NCI-H1930 (cell line): ENCODE results near the gene INO80E.
"Not testable (repeated sequence)": the region's sequence is repeated elsewhere in the genome, so short reads cannot be mapped to it uniquely, and the experiment has no call there.

Source experiments
- DNase-seq, 2 experiments: peaks; one replicate each; lab custom pipeline; 2025; lab: John Stamatoyannopoulos, UW

Gene INO80E

DNA sequence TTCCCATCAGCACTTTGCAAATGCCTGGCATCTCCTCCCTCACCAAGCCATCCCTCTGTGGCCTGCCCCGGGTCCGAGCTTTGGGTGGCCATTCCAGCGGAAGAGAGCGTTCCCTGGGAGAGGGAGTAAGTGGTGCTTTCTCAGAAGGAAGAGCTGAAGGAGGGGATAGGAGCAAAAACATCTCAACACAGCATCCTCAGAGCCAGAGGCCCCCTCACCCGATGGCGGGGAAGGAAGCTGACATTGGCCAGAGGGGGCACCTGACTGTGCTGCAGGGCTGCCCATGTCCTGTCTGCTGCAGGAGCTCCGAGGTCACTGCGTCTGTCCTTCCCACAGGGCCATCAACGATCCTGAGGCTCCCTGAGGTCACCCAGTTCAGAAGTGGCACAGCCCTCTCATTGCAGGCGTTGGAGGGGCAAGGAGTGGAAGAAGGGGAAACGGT lies 35.5 kb downstream of the INO80E start:
- no peak for DNase-seq

GRCh38 chr16:30032083-30032819 lies 36.2 kb downstream of the INO80E start:
- DNase-seq, result peak; percentile 73 to 77

GRCh38 chr16:30033270-30033669 lies 37.2 kb downstream of the INO80E start:
- DNase-seq, result no peak

GRCh38 chr16:30040221-30040620 lies 44.2 kb downstream of the INO80E start:
- DNase-seq, result no peak

DNA sequence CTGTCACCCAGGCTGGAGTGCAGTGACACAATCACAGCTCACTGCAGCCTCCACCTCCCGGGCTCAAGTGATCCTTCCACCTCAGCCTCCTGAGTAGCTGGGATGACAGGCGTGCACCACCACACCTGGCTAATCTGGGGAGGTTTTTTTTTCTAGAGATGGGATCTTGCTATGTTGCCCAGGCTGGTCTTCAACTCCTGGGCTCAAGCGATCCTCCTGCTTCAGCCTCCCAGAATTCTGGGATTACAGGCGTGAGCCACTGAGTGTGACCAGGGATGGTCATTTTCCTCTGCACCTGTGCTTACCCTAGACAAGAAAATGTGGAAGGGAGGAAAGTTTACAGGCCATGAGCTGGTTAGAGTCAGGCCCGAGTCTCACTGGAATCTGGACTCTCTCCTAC lies 44.6 kb downstream of the INO80E start:
- DNase-seq, result not testable (repeated sequence)

- DNase-seq, result no peak
These were observed 45.8 kb downstream of the INO80E start for GRCh38 chr16:30041841-30042240.

DNA sequence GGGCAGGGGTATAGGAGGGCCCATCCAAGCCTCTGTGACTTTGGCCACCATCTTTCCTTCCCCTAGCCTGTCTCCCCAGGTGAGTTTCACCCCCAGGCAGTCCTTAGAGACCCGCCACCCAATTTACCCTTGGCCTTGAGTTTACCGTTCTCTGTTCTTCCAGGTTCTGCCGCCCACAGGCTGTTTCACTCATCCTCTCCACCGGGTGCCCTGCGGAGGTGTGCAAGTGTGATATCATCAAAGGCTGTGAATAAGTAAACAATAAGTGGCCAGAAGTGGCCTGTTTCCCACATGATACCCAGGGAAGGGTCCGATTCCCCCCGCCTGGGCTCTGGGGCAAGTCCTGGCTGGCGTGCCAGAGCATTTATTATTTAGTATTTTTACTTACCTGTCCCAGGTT lies 50.1 kb downstream of the INO80E start:
- no peak for DNase-seq

DNA sequence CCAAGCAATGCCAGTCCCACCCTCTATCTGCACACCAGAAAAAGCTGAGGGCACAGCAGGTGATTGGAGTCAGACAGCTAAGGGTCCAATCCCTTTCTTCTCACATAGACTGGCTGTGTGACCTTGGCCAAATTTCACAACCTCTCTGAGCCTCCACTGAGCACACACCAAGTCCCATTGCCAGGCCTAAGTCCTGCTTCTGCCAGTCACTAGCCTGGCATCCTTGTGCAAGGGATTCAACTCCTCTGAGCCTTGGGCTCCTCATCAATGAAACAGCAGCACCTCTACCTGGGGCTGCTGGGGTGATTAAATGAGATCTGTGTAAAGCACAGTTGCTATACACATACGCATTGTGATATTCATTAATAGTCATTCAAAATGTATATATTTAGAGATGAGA lies 50.5 kb downstream of the INO80E start:
- DNase-seq, result no peak

GRCh38 chr16:30049871-30050270 lies 53.8 kb downstream of the INO80E start:
- no peak for DNase-seq

DNA sequence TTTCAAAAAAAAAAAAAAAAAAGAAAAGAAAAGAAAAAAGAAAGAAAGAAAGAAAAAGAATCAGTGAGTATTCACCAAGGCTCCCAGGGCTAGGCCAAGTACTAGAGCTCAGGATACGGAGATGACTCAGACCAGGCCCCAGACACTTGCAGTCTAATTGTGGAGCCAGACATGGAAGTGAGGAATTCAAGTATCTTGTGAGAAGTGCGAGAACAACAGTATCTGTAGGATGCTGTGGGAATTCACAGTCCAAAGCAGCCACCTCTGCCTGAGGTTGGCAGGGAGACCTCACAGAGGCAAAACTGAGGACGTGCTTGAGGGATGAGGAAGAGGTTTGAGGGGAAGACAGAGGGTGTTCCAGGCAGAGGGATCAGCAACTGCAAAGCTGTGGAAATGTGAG lies 55.5 kb downstream of the INO80E start:
- no peak for DNase-seq

- peak; percentile 90 to 93 for DNase-seq
These were observed 56.8 kb downstream of the INO80E start for GRCh38 chr16:30052671-30053372.

GRCh38 chr16:30053376-30054015 lies 57.5 kb downstream of the INO80E start:
- no peak for DNase-seq

- DNase-seq, result no peak
These were observed 58.4 kb downstream of the INO80E start for GRCh38 chr16:30054451-30054850.

DNA sequence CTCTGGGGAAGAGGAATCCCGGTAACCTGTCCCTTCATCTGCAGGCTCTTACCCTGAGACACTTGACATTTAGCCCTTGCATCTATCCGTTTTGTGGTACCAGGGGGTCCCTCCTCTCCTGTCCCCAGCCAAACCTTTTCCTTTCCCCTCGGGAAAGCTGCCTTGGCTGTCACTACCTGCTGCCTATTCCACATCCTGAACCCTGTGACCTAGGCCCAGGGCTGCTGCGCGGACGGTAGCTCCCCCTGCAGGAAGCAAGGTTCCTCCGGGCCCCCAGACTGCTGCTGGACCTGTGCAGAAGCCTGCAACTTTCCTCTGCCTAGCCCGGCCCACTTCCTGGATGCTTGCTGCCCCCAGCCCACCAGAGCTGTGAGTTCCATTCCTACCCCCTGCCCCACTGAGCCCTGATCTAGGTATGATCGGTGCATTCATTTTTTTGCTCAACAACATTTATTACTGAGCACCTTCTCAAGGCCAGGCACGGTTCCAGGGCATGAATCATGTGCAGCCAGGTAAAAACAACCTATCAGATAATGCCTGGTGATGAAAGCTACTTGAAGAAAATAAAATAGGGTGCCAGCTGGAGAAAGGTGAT lies 59.0 kb downstream of the INO80E start:
- DNase-seq, result peak in 1 of 2 experiments; percentile 17
